GM23338 (cell line): ENCODE results near the gene MORC2.

Source experiments
- CTCF ChIP-seq, 2 experiments: fragments of 200-600 bp in 1 of 2; sonication (generic) in 1 of 2; conservative IDR thresholded peaks; 2 replicates each; pipeline versions ENCODE4 v1.5.1 to v1.6.1; 2016 to 2017; ENCODE audit warnings: antibody characterized with exemption in 2 of 2, low read depth in 2 of 2, mild to moderate bottlenecking in 2 of 2, moderate library complexity in 1 of 2
- REST ChIP-seq: IDR thresholded peaks from one replicate; pipeline ENCODE4 v1.6.1; 2018; ENCODE audit warnings: antibody characterized with exemption; ENCODE audit not compliant: unreplicated experiment

GRCh38 chr22:30906946-30907345, 61.6 kb downstream of the MORC2 start:
- TF ChIP-seq CTCF (conservative IDR thresholded peaks at IDR 0.05; ENCODE audit: low read depth in 2 of 2): no peak
- no peak for TF ChIP-seq REST
